NCI-H2196 (cell line): ENCODE data around the gene FAT1.

Experiments used
- DNase-seq: peaks from one replicate; lab custom pipeline; 2025; ENCODE audit not compliant: unreplicated experiment; lab: John Stamatoyannopoulos, UW

The FAT1 gene

GRCh38 chr4:186623546-186623945, 100.1 kb downstream of the FAT1 start:
- DNase-seq = no peak

- DNase-seq = no peak
Observed at GRCh38 chr4:186622788-186623464, 100.7 kb downstream of the FAT1 start.

- no peak for DNase-seq
Observed at GRCh38 chr4:186621959-186622553, 101.6 kb downstream of the FAT1 start.

- no peak for DNase-seq
Observed at GRCh38 chr4:186619088-186619487, 104.6 kb downstream of the FAT1 start.

- no peak for DNase-seq
Observed at GRCh38 chr4:186617921-186618320, 105.7 kb downstream of the FAT1 start.

- DNase-seq = no peak
Observed at GRCh38 chr4:186607490-186607889, 116.2 kb downstream of the FAT1 start.

GRCh38 chr4:186606591-186606992, 117.1 kb downstream of the FAT1 start:
- no peak for DNase-seq

GRCh38 chr4:186605261-186605865, 118.3 kb downstream of the FAT1 start:
- DNase-seq = no peak

GRCh38 chr4:186604124-186604807, 119.4 kb downstream of the FAT1 start:
- DNase-seq = peak; percentile 37

GRCh38 chr4:186602978-186603377, 120.7 kb downstream of the FAT1 start:
- DNase-seq = no peak

- no peak for DNase-seq
Observed at GRCh38 chr4:186599483-186599882, 124.2 kb downstream of the FAT1 start.

- no peak for DNase-seq
Observed at GRCh38 chr4:186598686-186599085, 125.0 kb downstream of the FAT1 start.

GRCh38 chr4:186596850-186597390, 126.7 kb downstream of the FAT1 start:
- DNase-seq = no peak

GRCh38 chr4:186596346-186596745, 127.3 kb downstream of the FAT1 start:
- no peak for DNase-seq

GRCh38 chr4:186593587-186593973, 130.1 kb downstream of the FAT1 start:
- DNase-seq = no peak

GRCh38 chr4:186592966-186593586, 130.6 kb downstream of the FAT1 start:
- no peak for DNase-seq

GRCh38 chr4:186592445-186592844, 131.2 kb downstream of the FAT1 start:
- DNase-seq = no peak

- DNase-seq = no peak
Observed at GRCh38 chr4:186591651-186592050, 132.0 kb downstream of the FAT1 start.

- no peak for DNase-seq
Observed at GRCh38 chr4:186588503-186588902, 135.2 kb downstream of the FAT1 start.

- DNase-seq = peak; percentile 41
Observed at GRCh38 chr4:186587416-186588018, 136.1 kb downstream of the FAT1 start.

GRCh38 chr4:186586205-186586604, 137.5 kb downstream of the FAT1 start:
- DNase-seq = no peak
